ENCODE data around the gene IER3. TPM values are rescaled to one million over a fixed set of nuclear protein-coding genes. Genes with fewer than 3 reads are reported as not detected.

Gene IER3
- total and polyA plus RNA-seq, 12 donors = 1.6 to 136 (median 43.1) TPM

DNA sequence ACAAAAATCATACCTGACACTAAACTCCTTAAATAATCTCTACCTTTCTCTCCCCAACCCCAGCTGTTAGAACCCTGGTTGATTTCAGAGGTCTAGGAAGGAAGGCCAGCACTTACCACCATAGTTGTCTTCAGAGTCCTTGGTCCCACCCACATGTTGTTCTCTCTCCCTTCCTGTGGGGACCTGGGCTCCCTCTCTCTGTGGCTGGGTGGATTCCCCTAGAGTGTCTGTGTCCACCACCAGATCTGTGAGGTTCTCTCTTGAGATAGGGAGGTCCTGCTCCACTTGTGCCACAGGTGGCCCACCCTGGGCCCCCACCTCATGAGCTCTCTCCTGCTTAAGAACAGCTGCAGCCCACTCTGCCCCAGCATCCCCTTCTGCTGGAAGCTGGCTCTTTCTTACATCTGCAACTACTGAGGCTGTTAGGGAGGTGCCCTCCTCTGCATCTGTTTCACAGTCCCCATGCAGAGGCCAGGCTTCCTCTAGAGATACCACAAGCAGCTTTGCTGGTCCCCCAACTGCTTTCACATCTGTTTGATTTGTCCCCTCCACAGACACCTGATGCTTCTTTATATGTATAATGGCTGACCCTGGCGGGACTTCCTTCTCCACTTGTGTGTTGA is 32.5 kb downstream of the IER3 start:
- Histone ChIP-seq H3K9me3 (replicated peaks in 1 of 3) (no peaks in the 10 kb centered on the region), H3K36me3 (replicated peaks in 1 of 2) (peaks cover 0 to 63% of the 10 kb centered on the region in 2 donors), H3K27ac (no peak overlapping the region), H3K4me1 (replicated peaks in 1 of 2) (peaks cover 0 to 9% of the 10 kb centered on the region in 2 donors), H3K4me3 (no peak overlapping the region), H3K27me3 (no peaks in the 10 kb centered on the region)
- WGBS, 4 donors = 80 to 100% (median 87%) methylated on average over 1 of the region's 1 CpG
- intact Hi-C loops (cut with DNase I) = no loop called here
- TF ChIP-seq POLR2A (IDR thresholded peaks at IDR 0.05) = no peak
- TF ChIP-seq, protein P1, sequence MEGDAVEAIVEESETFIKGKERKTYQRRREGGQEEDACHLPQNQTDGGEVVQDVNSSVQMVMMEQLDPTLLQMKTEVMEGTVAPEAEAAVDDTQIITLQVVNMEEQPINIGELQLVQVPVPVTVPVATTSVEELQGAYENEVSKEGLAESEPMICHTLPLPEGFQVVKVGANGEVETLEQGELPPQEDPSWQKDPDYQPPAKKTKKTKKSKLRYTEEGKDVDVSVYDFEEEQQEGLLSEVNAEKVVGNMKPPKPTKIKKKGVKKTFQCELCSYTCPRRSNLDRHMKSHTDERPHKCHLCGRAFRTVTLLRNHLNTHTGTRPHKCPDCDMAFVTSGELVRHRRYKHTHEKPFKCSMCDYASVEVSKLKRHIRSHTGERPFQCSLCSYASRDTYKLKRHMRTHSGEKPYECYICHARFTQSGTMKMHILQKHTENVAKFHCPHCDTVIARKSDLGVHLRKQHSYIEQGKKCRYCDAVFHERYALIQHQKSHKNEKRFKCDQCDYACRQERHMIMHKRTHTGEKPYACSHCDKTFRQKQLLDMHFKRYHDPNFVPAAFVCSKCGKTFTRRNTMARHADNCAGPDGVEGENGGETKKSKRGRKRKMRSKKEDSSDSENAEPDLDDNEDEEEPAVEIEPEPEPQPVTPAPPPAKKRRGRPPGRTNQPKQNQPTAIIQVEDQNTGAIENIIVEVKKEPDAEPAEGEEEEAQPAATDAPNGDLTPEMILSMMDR (IDR thresholded peaks at IDR 0.05) = no peak
- no peak for DNase-seq

DNA sequence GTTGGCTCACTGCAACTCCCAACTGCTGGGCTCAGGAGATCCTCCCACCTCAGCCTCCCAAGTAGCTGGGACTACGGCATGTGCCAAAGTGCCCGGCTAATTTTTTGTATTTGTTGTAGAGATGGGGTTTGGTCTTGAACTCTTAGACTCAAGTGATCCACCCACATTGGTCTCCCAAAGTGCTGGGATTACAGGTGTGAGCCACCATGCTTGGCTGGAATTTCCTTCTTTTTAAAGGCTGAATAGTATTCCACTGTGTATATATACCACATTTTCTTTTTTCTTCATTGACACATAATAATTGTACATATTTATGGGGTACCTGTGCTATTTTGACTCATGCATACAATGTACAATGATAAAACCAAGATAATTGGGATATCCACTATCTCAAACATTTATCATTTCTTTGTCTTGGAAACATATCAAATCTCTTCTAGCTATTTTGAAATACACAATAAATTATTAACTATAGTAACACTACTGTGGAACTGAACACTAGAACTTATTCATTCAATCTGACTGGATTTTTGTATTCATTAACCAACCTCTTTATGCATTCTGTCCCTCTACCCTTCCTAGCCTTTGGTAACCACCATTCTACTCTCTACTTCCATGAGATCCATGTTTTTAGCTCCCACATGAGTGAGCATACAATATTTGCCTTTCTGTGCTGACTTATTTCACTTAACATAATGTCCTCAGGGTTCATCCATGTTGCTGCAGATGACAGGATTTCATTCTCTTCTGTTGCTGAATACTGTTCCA is 35.1 kb downstream of the IER3 start:
- H3K27ac ChIP-seq = no peak overlapping the region
- H3K36me3 ChIP-seq (replicated peaks in 1 of 2) = peaks cover 0 to 66% of the 10 kb centered on the region in 2 donors
- no peaks in the 10 kb centered on the region for H3K9me3 ChIP-seq (replicated peaks in 1 of 3)
- no peak for DNase-seq
- no peaks in the 10 kb centered on the region for H3K4me1 ChIP-seq (replicated peaks in 1 of 2)
- intact Hi-C loops (cut with DNase I) = no loop called here
- 97 to 100% (median 97%) methylated on average over 2 of the region's 2 CpGs for WGBS, 4 donors
- TF ChIP-seq POLR2A (IDR thresholded peaks at IDR 0.05) = no peak
- TF ChIP-seq, protein P1 (IDR thresholded peaks at IDR 0.05) = no peak
- no peak overlapping the region for H3K4me3 ChIP-seq
- H3K27me3 ChIP-seq = no peaks in the 10 kb centered on the region

DNA sequence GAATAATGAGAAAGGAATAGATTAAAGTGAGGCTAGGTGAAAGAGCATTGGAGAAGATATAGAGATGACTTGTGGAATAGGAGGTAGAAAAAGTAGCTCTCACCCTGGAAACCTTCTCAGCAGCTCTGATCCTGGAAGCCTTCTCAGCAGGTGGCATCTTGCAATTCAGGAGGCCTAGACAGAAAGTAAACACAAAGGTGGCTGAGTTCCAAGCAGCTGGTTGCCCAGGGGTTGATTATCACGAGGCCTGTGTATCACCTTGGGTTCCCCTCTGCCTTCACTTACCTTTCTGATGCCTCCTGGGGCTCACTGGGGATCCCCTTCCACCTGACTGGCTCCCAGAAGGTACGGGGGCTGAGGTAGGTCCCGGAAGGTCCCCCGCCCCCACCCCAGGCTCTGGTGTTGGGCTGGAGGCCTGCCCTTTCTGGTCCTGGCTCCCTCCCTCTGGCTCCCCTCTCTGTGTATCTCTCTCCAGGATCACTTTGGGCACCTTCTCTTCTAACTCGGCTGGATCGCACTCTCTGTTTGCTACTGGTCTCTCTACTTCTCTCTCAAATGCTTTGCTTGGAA is 37.0 kb downstream of the IER3 start:
- no peak for DNase-seq
- WGBS, 4 donors = 85 to 95% (median 90%) methylated on average over 5 to 6 of the region's 6 CpGs

DNA sequence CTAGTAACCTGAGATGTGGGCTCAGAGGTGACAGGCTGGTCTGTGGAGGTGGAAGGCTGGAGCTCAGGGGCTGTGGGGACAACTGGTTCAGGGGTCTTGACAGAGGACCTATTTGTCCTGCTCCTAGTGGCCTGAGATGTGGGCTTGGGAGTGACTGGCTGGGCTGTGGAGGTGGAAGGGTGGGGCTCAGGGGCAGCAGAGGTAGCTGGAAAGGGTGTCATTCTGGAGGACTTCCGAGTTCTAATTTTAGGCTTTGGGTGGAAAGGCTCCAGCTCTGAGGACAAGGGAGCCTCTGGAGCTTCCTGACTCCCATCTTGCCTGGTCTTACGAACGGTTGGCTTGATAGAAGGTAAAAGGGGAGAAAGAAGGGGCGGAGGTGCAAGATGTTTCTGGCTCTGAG is 38.7 kb downstream of the IER3 start:
- intact Hi-C loops (cut with DNase I) = no loop called here
- Histone ChIP-seq H3K4me1 (replicated peaks in 1 of 2) (no peaks in the 10 kb centered on the region), H3K27me3 (no peaks in the 10 kb centered on the region), H3K27ac (no peak overlapping the region), H3K36me3 (replicated peaks in 1 of 2) (peaks cover 0 to 43% of the 10 kb centered on the region in 2 donors), H3K4me3 (no peak overlapping the region), H3K9me3 (replicated peaks in 1 of 3) (no peaks in the 10 kb centered on the region)
- no peak for DNase-seq
- WGBS, 4 donors = 92 to 96% (median 94%) methylated on average over 4 of the region's 4 CpGs
- TF ChIP-seq POLR2A (IDR thresholded peaks at IDR 0.05) = no peak
- TF ChIP-seq, protein P1 (IDR thresholded peaks at IDR 0.05) = no peak

More for the DNA sequence above, 37.0 kb downstream of the IER3 start:
- Histone ChIP-seq H3K4me1 (replicated peaks in 1 of 2) (no peaks in the 10 kb centered on the region), H3K27ac (no peak overlapping the region), H3K4me3 (no peak overlapping the region), H3K9me3 (replicated peaks in 1 of 3) (no peaks in the 10 kb centered on the region), H3K36me3 (replicated peaks in 1 of 2) (peaks cover 0 to 55% of the 10 kb centered on the region in 2 donors), H3K27me3 (no peaks in the 10 kb centered on the region)
- no peak for TF ChIP-seq POLR2A (IDR thresholded peaks at IDR 0.05)
- intact Hi-C loops (cut with DNase I) = no loop called here
